Rectal smooth muscle tissue (tissue), 1 donor: ENCODE results near the gene KCNN3.
"Not testable (repeated sequence)": the region's sequence is repeated elsewhere in the genome, so short reads cannot be mapped to it uniquely, and the experiment has no call there.

ENCODE experiments used
- H3K27ac ChIP-seq: one replicate; pipeline ENCODE4 v1.7.0; 2013; ENCODE audit warnings: low read depth, low read length, inconsistent platforms
- H3K27me3 ChIP-seq: one replicate; pipeline ENCODE4 v1.7.0; 2013; ENCODE audit warnings: low read length; ENCODE audit not compliant: control insufficient read depth, insufficient read depth
- H3K36me3 ChIP-seq: one replicate; pipeline ENCODE4 v1.7.0; 2013; ENCODE audit warnings: low read length; ENCODE audit not compliant: control insufficient read depth, insufficient read depth
- H3K4me1 ChIP-seq: one replicate; pipeline ENCODE4 v1.7.0; 2013; ENCODE audit warnings: low read length; ENCODE audit not compliant: control insufficient read depth, insufficient read depth
- H3K4me3 ChIP-seq: one replicate; pipeline ENCODE4 v1.7.0; 2013; ENCODE audit warnings: low read length
- H3K9ac ChIP-seq: one replicate; pipeline ENCODE4 v1.7.0; 2013; ENCODE audit warnings: low read length

Gene KCNN3

GRCh38 chr1:154706851-154707250 lies 163.2 kb downstream of the KCNN3 start:
- no peak overlapping the region for H3K9ac ChIP-seq
- no peaks in the 10 kb centered on the region for H3K36me3 ChIP-seq
- H3K4me3 ChIP-seq: no peak overlapping the region
- H3K27ac ChIP-seq: no peak overlapping the region
- no peaks in the 10 kb centered on the region for H3K4me1 ChIP-seq
- H3K27me3 ChIP-seq: no peaks in the 10 kb centered on the region

GRCh38 chr1:154705544-154705943 lies 164.5 kb downstream of the KCNN3 start:
- Histone ChIP-seq H3K27ac (no peak overlapping the region), H3K4me1 (no peaks in the 10 kb centered on the region), H3K36me3 (no peaks in the 10 kb centered on the region), H3K27me3 (no peaks in the 10 kb centered on the region), H3K4me3 (no peak overlapping the region), H3K9ac (no peak overlapping the region)

- no peaks in the 10 kb centered on the region for H3K27me3 ChIP-seq
- no peak overlapping the region for H3K9ac ChIP-seq
- no peak overlapping the region for H3K4me3 ChIP-seq
- no peaks in the 10 kb centered on the region for H3K36me3 ChIP-seq
- no peaks in the 10 kb centered on the region for H3K4me1 ChIP-seq
- H3K27ac ChIP-seq: no peak overlapping the region
Observed at GRCh38 chr1:154703170-154703569, 166.9 kb downstream of the KCNN3 start.

DNA sequence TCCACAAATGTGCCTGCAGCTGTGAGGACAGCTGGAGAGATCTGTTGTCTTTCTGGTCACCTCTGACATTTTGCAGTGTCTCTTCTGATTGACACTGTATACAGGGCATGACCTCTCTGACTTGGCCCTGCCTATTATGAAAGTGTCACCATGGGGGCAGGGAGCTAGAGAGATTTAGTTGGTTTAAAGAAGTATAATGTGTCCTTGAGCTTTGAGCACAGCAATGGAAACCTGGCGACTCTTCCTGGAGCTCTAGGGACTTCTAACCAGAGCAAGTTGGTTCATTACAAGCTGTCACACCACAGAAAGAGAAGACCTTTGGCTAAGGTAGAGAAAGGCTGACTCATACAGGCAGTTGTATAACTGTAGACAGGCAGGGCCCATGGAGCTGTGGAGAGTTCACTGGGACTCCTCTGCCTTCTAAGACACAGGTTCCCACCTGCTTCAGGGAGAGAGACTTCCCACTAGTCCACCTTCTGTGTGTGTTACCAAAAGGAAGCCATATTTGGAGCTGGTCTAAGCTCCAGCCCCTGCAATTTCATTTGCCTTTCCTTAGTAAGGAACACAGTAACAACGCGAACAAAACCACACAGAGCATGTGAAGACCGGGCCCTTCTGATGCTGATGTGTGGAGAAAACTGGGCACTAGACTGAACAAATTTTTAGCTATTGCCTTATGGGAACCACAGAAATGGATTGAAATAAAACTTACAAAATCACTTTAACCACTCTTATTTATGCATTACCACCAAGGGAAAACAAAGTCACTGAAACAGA lies 171.6 kb downstream of the KCNN3 start:
- Histone ChIP-seq H3K4me1 (no peaks in the 10 kb centered on the region), H3K27me3 (no peaks in the 10 kb centered on the region), H3K4me3 (no peak overlapping the region), H3K27ac (no peak overlapping the region), H3K36me3 (no peaks in the 10 kb centered on the region), H3K9ac (no peak overlapping the region)

DNA sequence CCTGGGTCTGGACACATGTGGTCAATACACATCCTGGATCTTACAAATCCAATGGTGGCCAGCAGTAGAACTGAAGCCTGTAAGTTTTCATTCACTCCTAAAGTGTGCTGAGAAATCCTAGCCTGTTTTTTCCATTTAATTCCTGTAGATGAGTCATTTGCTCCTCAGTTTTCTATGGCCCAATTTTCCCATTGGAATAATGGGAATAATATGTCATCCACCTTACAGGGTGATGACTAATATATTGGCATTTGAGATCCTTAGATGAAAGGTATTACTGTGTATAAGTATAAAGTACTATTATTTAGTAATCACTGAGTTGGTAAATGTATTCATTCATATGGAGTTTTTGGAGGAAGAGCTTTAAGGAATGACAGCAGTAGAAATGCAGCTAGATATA lies 172.4 kb downstream of the KCNN3 start:
- no peak overlapping the region for H3K27ac ChIP-seq
- H3K9ac ChIP-seq: no peak overlapping the region

GRCh38 chr1:154696456-154696855 lies 173.6 kb downstream of the KCNN3 start:
- H3K27ac ChIP-seq: no peak overlapping the region
- H3K27me3 ChIP-seq: no peaks in the 10 kb centered on the region
- no peak overlapping the region for H3K9ac ChIP-seq
- H3K36me3 ChIP-seq: no peaks in the 10 kb centered on the region
- no peak overlapping the region for H3K4me3 ChIP-seq
- H3K4me1 ChIP-seq: no peaks in the 10 kb centered on the region

More for the DNA sequence above, 172.4 kb downstream of the KCNN3 start:
- Histone ChIP-seq H3K4me1 (no peaks in the 10 kb centered on the region), H3K4me3 (no peak overlapping the region), H3K36me3 (no peaks in the 10 kb centered on the region), H3K27me3 (no peaks in the 10 kb centered on the region)

- H3K9ac ChIP-seq: no peak overlapping the region
- no peaks in the 10 kb centered on the region for H3K36me3 ChIP-seq
- no peaks in the 10 kb centered on the region for H3K4me1 ChIP-seq
- H3K27me3 ChIP-seq: no peaks in the 10 kb centered on the region
- H3K4me3 ChIP-seq: no peak overlapping the region
- H3K27ac ChIP-seq: no peak overlapping the region
Observed at GRCh38 chr1:154695985-154696384, 174.1 kb downstream of the KCNN3 start.

DNA sequence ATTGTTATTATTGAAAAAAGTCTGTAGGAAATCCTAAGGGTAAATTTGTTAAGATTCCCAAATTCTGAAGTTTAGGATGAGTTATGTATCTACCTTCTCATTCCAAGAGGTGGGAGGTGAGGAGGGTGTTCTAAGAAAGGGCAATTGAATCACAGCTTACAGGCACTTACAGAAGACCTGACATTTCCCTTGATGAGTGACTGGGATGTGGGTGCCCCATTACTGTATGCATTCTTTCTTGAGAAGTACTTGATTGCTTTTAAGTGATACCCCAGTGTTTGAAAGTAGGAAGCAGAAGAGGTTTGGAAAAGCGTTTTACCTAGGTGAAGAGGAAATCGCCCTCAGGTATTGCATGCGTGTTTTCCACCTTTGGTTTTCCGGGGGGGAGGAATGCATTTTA lies 175.1 kb downstream of the KCNN3 start:
- Histone ChIP-seq H3K9ac (no peak overlapping the region), H3K36me3 (no peaks in the 10 kb centered on the region), H3K27me3 (no peaks in the 10 kb centered on the region)

GRCh38 chr1:154689083-154689482 lies 181.0 kb downstream of the KCNN3 start:
- Histone ChIP-seq H3K36me3 (no peaks in the 10 kb centered on the region), H3K9ac (no peak overlapping the region), H3K4me3 (no peak overlapping the region), H3K4me1 (no peaks in the 10 kb centered on the region), H3K27ac (no peak overlapping the region), H3K27me3 (peaks cover 3% of the 10 kb centered on the region)

More for the DNA sequence above, 175.1 kb downstream of the KCNN3 start:
- H3K27ac ChIP-seq: no peak overlapping the region
- H3K4me1 ChIP-seq: no peaks in the 10 kb centered on the region
- H3K4me3 ChIP-seq: no peak overlapping the region

- Histone ChIP-seq H3K4me1 (no peaks in the 10 kb centered on the region), H3K4me3 (no peak overlapping the region)
Observed at GRCh38 chr1:154686507-154686906, 183.6 kb downstream of the KCNN3 start.

GRCh38 chr1:154683820-154684219 lies 186.3 kb downstream of the KCNN3 start:
- H3K36me3 ChIP-seq: no peaks in the 10 kb centered on the region
- no peaks in the 10 kb centered on the region for H3K4me1 ChIP-seq
- no peak overlapping the region for H3K4me3 ChIP-seq
- H3K27ac ChIP-seq: no peak overlapping the region
- H3K27me3 ChIP-seq: peaks cover 2% of the 10 kb centered on the region
- no peak overlapping the region for H3K9ac ChIP-seq

More at GRCh38 chr1:154686507-154686906, 183.6 kb downstream of the KCNN3 start:
- no peaks in the 10 kb centered on the region for H3K36me3 ChIP-seq
- no peak overlapping the region for H3K9ac ChIP-seq
- H3K27ac ChIP-seq: no peak overlapping the region
- H3K27me3 ChIP-seq: peaks cover 5% of the 10 kb centered on the region

DNA sequence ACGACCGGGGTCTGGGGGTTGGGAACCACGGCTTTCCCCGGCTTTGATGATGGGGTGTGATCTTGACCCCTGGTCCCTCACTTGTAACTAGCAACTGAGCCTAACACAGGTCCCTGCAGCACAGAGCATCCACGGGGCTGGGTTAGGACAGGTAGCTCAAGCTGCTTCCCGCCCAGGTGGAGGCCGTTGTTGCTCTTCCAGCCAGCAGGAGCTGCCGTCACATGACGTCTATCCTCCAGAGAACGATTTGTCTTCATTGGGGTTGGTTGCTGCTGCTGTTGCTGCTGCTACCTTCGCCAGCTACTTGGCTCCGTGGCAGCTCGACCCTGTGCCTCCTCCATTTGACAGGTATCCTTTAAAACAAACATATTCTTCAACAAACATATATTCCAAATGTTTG lies 187.8 kb downstream of the KCNN3 start:
- Histone ChIP-seq H3K36me3 (no peaks in the 10 kb centered on the region), H3K4me1 (no peaks in the 10 kb centered on the region), H3K9ac (no peak overlapping the region), H3K27me3 (peaks cover 2% of the 10 kb centered on the region), H3K4me3 (no peak overlapping the region), H3K27ac (no peak overlapping the region)

GRCh38 chr1:154677844-154678243 lies 192.2 kb downstream of the KCNN3 start:
- not testable (repeated sequence) for H3K4me1 ChIP-seq, H3K27ac ChIP-seq, H3K9ac ChIP-seq

More at GRCh38 chr1:154677844-154678243, 192.2 kb downstream of the KCNN3 start:
- not testable (repeated sequence) for H3K4me3 ChIP-seq, H3K36me3 ChIP-seq, H3K27me3 ChIP-seq
